ENCODE data around the gene VEZT. TPM values are rescaled to one million over a fixed set of nuclear protein-coding genes. Genes with fewer than 3 reads are reported as not detected.

VEZT gene
- total and polyA plus RNA-seq, 2 experiments from 2014 or later = 37.9 to 84.2 TPM

DNA sequence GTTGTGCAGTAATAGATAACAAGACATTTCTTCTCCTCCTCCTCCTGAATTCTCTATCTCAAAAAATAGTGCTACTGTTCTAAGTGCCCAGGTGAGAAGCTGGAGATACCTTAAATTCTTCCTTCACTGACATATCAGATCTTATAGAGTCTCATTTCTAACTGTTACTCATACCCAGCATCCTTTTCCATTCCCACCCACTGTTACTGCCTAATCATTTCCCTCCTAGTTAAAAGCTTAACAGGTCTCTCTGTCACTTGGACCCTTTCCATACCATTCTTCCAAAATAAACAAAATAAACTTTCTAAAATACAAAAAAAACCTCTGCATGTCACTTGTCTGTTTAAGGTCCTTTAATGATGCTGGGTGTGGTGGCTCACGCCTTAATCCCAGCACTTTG, 124.4 kb downstream of the VEZT start:
- no peaks in the 10 kb centered on the region for H3K9me2 ChIP-seq (replicated peaks; ENCODE audit: insufficient read depth)
- no peaks in the 10 kb centered on the region for H3K36me3 ChIP-seq (replicated peaks; ENCODE audit: insufficient read depth, low read depth)
- H3K27me3 ChIP-seq = no peaks in the 10 kb centered on the region
- H2AFZ ChIP-seq = no peak overlapping the region
- no peak overlapping the region for H3K27ac ChIP-seq
- TF ChIP-seq, protein P1, sequence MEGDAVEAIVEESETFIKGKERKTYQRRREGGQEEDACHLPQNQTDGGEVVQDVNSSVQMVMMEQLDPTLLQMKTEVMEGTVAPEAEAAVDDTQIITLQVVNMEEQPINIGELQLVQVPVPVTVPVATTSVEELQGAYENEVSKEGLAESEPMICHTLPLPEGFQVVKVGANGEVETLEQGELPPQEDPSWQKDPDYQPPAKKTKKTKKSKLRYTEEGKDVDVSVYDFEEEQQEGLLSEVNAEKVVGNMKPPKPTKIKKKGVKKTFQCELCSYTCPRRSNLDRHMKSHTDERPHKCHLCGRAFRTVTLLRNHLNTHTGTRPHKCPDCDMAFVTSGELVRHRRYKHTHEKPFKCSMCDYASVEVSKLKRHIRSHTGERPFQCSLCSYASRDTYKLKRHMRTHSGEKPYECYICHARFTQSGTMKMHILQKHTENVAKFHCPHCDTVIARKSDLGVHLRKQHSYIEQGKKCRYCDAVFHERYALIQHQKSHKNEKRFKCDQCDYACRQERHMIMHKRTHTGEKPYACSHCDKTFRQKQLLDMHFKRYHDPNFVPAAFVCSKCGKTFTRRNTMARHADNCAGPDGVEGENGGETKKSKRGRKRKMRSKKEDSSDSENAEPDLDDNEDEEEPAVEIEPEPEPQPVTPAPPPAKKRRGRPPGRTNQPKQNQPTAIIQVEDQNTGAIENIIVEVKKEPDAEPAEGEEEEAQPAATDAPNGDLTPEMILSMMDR (IDR thresholded peaks at IDR 0.05; ENCODE audit: poor library complexity) = no peak
- TF ChIP-seq EZH2 (IDR thresholded peaks at IDR 0.05; ENCODE audit: borderline replicate concordance) = no peak
- no peak overlapping the region for H3K4me2 ChIP-seq
- no peaks in the 10 kb centered on the region for H3K79me2 ChIP-seq
- H3K4me3 ChIP-seq = no peak overlapping the region
- DNase-seq (ENCODE audit: low spot score) = no peak
- no peaks in the 10 kb centered on the region for H4K20me1 ChIP-seq (ENCODE audit: insufficient read depth, poor library complexity, severe bottlenecking)
- H3K4me1 ChIP-seq (ENCODE audit: insufficient read depth) = peaks cover 5% of the 10 kb centered on the region
- 86% methylated on average over 1 of the region's 1 CpG for WGBS (ENCODE audit: low lambda C conversion rate, missing lambda C conversion rate)
- no peaks in the 10 kb centered on the region for H3K9me3 ChIP-seq (ENCODE audit: low read depth)

DNA sequence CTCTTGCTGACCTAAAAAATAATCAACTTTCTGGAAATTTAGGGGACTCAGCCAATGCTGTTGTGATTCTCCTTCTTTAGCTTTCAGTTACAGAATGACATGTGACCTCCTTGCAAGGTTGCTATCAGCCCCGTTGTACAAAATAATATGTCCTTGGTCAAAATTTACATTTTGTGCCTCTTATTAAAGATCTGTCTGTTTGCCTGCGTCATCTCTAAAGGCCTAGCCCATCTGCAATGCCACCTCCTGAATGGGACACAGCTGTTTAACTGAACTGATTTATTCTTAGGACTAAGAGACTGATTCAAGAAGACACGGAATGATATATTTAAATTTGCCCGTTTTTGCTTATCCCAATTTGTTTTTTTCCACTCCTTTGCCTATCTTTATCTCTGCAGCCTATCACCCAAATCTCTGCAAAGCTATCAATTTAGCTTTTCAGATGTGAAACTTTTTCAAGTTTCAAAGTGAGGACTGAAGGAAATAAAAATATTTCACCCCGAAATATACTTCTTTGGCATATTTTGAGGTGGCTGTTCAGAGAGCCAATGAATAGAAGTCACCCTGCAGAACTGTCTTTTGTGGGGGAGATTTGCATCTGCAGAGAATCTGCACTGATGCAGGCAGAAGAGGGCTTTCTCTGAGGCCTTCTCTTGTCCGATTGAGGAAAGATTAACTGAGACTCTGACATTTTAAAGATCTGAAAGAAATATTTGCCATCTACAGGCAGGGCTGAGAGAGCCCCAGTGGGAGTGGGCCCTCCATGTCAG, 126.0 kb downstream of the VEZT start:
- WGBS (ENCODE audit: low lambda C conversion rate, missing lambda C conversion rate) = 83% methylated on average over 6 of the region's 6 CpGs
- no peaks in the 10 kb centered on the region for H3K4me1 ChIP-seq (ENCODE audit: insufficient read depth)
- no peak for TF ChIP-seq EZH2phosphoT487 (IDR thresholded peaks at IDR 0.05; ENCODE audit: low read depth, severe bottlenecking, unreplicated experiment)
- TF ChIP-seq, protein P1 (IDR thresholded peaks at IDR 0.05; ENCODE audit: poor library complexity) = no peak
- no peak for TF ChIP-seq EZH2 (IDR thresholded peaks at IDR 0.05; ENCODE audit: borderline replicate concordance)
- H2AFZ ChIP-seq = no peak overlapping the region
- no peak overlapping the region for H3K4me3 ChIP-seq
- DNase-seq (ENCODE audit: low spot score) = no peak
- no peaks in the 10 kb centered on the region for H3K27me3 ChIP-seq
- no peak overlapping the region for H3K27ac ChIP-seq
- no peaks in the 10 kb centered on the region for H3K79me2 ChIP-seq
- H3K4me2 ChIP-seq = no peak overlapping the region
- no peaks in the 10 kb centered on the region for H3K36me3 ChIP-seq (replicated peaks; ENCODE audit: insufficient read depth, low read depth)
- H3K9me3 ChIP-seq (ENCODE audit: low read depth) = no peaks in the 10 kb centered on the region
- no peaks in the 10 kb centered on the region for H3K9me2 ChIP-seq (replicated peaks; ENCODE audit: insufficient read depth)
- no peaks in the 10 kb centered on the region for H4K20me1 ChIP-seq (ENCODE audit: insufficient read depth, poor library complexity, severe bottlenecking)

DNA sequence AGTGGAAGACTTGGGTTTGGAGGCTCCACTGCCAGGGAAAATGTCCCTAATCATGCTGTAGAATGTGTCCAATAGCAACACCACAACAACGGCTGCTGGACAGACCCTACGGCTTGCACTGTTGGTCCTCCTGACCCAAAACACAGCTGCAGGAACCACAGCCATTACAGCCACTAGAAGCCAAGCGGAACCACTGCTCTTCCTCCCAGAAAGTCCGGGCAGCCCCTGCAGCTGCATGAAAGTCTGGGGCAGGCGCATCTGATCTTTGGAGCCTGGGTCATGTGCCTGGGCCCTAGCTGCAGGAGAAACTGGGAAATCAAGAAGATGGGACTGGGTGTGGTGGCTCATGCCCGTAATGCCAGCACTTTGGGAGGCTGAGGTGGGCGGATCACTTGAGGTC, 131.7 kb downstream of the VEZT start:
- H2AFZ ChIP-seq = no peak overlapping the region
- 94% methylated on average over 7 of the region's 7 CpGs for WGBS (ENCODE audit: low lambda C conversion rate, missing lambda C conversion rate)

More for the DNA sequence above, 131.7 kb downstream of the VEZT start:
- no peak overlapping the region for H3K4me2 ChIP-seq
- no peaks in the 10 kb centered on the region for H3K4me1 ChIP-seq (ENCODE audit: insufficient read depth)
- H4K20me1 ChIP-seq (ENCODE audit: insufficient read depth, poor library complexity, severe bottlenecking) = no peaks in the 10 kb centered on the region
- no peaks in the 10 kb centered on the region for H3K9me3 ChIP-seq (ENCODE audit: low read depth)
- H3K9me2 ChIP-seq (replicated peaks; ENCODE audit: insufficient read depth) = no peaks in the 10 kb centered on the region
- TF ChIP-seq EZH2 (IDR thresholded peaks at IDR 0.05; ENCODE audit: borderline replicate concordance) (no peak), EZH2phosphoT487 (IDR thresholded peaks at IDR 0.05; ENCODE audit: low read depth, severe bottlenecking, unreplicated experiment) (no peak)
- TF ChIP-seq, protein P1 (IDR thresholded peaks at IDR 0.05; ENCODE audit: poor library complexity) = no peak
- H3K36me3 ChIP-seq (replicated peaks; ENCODE audit: insufficient read depth, low read depth) = no peaks in the 10 kb centered on the region
- no peak overlapping the region for H3K27ac ChIP-seq
- DNase-seq (ENCODE audit: low spot score) = no peak
- H3K4me3 ChIP-seq = no peak overlapping the region
- no peaks in the 10 kb centered on the region for H3K27me3 ChIP-seq
- no peaks in the 10 kb centered on the region for H3K79me2 ChIP-seq
